ENCODE results near the gene GALNT1.

- no peak for TF ChIP-seq CTCF (IDR thresholded peaks at IDR 0.05; ENCODE audit: low read length)
- TF ChIP-seq EZH2 (optimal IDR thresholded peaks at IDR 0.05; ENCODE audit: low read depth, low read length) = no peak
- no peak for TF ChIP-seq EZH2phosphoT487 (IDR thresholded peaks at IDR 0.05; ENCODE audit: low read length)
These were observed 129.0 kb downstream of the GALNT1 start for GRCh38 chr18:35710581-35710980.
